ENCODE results near the gene TMTC1.

TMTC1 gene

DNA sequence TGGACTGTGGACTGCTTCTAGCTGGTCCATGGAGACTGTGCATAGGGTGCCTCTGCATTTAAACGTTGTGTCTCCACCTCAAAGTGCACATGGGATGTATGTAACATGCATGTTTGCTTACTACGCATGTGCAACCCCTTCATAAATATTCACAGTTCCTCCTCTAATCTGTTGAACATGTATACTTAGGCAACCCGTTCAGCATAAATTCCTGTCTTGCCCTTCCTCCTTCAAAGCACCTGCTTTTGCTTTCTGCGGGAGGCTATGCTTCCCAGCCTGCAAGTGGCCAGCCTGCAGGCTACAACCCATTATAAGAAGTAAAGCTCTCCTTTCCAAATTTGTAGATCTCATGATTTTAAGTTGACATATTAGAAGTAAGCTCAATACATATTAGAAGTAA is 253.3 kb downstream of the TMTC1 start:
- no peaks in the 10 kb centered on the region for H3K4me1 ChIP-seq (ENCODE audit: insufficient read depth, low read length, severe bottlenecking)
- no peaks in the 10 kb centered on the region for H3K36me3 ChIP-seq (ENCODE audit: insufficient read depth, low read length)
- H3F3A ChIP-seq (ENCODE audit: insufficient read depth, low read length), result no peaks in the 10 kb centered on the region
- no peak overlapping the region for H3K4me2 ChIP-seq (ENCODE audit: low read length)
- no peak overlapping the region for H2AFZ ChIP-seq (ENCODE audit: low read length)
- no peaks in the 10 kb centered on the region for H3K9me3 ChIP-seq (ENCODE audit: low read length)
- no peaks in the 10 kb centered on the region for H4K20me1 ChIP-seq (ENCODE audit: insufficient read depth, low read length)
- no peaks in the 10 kb centered on the region for H3K27me3 ChIP-seq (ENCODE audit: insufficient read depth, low read length)
- no peak overlapping the region for H3K27ac ChIP-seq (ENCODE audit: low read depth, low read length, poor library complexity, severe bottlenecking)
- no peaks in the 10 kb centered on the region for H3K9me2 ChIP-seq (ENCODE audit: low read depth, low read length)
- H3K4me3 ChIP-seq (ENCODE audit: low read depth, low read length, poor library complexity, severe bottlenecking), result no peak overlapping the region
- no peaks in the 10 kb centered on the region for H3K79me2 ChIP-seq (ENCODE audit: insufficient read depth, low read length)
- no peak overlapping the region for H3K9ac ChIP-seq (ENCODE audit: low read length)
- TF ChIP-seq EZH2 (IDR thresholded peaks at IDR 0.05; ENCODE audit: borderline replicate concordance, low read length), result no peak
- TF ChIP-seq, protein P1, sequence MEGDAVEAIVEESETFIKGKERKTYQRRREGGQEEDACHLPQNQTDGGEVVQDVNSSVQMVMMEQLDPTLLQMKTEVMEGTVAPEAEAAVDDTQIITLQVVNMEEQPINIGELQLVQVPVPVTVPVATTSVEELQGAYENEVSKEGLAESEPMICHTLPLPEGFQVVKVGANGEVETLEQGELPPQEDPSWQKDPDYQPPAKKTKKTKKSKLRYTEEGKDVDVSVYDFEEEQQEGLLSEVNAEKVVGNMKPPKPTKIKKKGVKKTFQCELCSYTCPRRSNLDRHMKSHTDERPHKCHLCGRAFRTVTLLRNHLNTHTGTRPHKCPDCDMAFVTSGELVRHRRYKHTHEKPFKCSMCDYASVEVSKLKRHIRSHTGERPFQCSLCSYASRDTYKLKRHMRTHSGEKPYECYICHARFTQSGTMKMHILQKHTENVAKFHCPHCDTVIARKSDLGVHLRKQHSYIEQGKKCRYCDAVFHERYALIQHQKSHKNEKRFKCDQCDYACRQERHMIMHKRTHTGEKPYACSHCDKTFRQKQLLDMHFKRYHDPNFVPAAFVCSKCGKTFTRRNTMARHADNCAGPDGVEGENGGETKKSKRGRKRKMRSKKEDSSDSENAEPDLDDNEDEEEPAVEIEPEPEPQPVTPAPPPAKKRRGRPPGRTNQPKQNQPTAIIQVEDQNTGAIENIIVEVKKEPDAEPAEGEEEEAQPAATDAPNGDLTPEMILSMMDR (IDR thresholded peaks at IDR 0.05; ENCODE audit: low read length), result no peak

DNA sequence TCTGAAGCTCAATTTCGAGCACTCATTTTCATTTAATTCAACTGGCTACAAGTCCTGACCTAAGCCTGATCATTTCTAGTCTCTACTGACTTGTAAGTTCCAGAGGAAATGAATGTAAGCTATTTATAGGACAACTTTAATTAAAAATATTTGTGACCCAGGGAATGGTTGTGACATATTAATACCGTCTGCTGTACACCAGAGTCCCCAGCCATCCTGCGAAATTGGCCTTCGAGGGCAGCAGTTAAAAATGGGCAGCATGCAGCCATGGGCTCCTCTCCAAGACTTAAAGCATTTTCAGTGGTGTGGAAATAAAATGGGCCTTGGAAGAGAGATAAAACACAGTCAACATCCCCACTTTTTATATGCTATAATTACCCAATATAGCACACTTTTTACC is 255.6 kb downstream of the TMTC1 start:
- no peaks in the 10 kb centered on the region for H3K27me3 ChIP-seq (ENCODE audit: insufficient read depth, low read length)
- no peak overlapping the region for H3K4me3 ChIP-seq (ENCODE audit: low read depth, low read length, poor library complexity, severe bottlenecking)
- no peak overlapping the region for H3K9ac ChIP-seq (ENCODE audit: low read length)
- H3K79me2 ChIP-seq (ENCODE audit: insufficient read depth, low read length), result no peaks in the 10 kb centered on the region
- no peak overlapping the region for H2AFZ ChIP-seq (ENCODE audit: low read length)
- TF ChIP-seq, protein P1 (IDR thresholded peaks at IDR 0.05; ENCODE audit: low read length), result no peak
- no peak for TF ChIP-seq EZH2 (IDR thresholded peaks at IDR 0.05; ENCODE audit: borderline replicate concordance, low read length)
- no peak overlapping the region for H3K4me2 ChIP-seq (ENCODE audit: low read length)
- H3K4me1 ChIP-seq (ENCODE audit: insufficient read depth, low read length, severe bottlenecking), result no peaks in the 10 kb centered on the region
- no peaks in the 10 kb centered on the region for H3K9me3 ChIP-seq (ENCODE audit: low read length)
- H3K27ac ChIP-seq (ENCODE audit: low read depth, low read length, poor library complexity, severe bottlenecking), result no peak overlapping the region
- H3K36me3 ChIP-seq (ENCODE audit: insufficient read depth, low read length), result no peaks in the 10 kb centered on the region
- H3K9me2 ChIP-seq (ENCODE audit: low read depth, low read length), result no peaks in the 10 kb centered on the region
- no peaks in the 10 kb centered on the region for H3F3A ChIP-seq (ENCODE audit: insufficient read depth, low read length)
- H4K20me1 ChIP-seq (ENCODE audit: insufficient read depth, low read length), result no peaks in the 10 kb centered on the region

DNA sequence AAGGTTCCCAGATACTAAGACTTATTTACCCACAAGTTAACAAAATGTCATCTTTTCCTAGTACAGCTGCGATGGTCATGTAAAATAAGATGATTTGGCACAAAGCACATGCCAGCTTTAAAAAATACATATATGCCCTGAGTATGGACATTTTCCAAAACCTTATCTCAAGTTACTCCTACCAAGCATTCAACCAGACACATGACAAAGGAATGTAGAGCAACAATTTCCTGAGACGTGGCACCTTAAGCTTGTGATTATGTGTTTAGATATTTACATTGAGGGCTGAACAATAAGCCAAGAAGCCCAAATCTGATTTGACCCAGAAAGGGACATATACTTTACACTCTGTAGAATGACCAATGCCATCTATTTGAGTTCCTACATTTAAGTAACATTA is 261.8 kb downstream of the TMTC1 start:
- no peak overlapping the region for H3K4me3 ChIP-seq (ENCODE audit: low read depth, low read length, poor library complexity, severe bottlenecking)
- no peak overlapping the region for H2AFZ ChIP-seq (ENCODE audit: low read length)
- no peaks in the 10 kb centered on the region for H3K9me2 ChIP-seq (ENCODE audit: low read depth, low read length)
- H3K27me3 ChIP-seq (ENCODE audit: insufficient read depth, low read length), result no peaks in the 10 kb centered on the region
- H3K4me1 ChIP-seq (ENCODE audit: insufficient read depth, low read length, severe bottlenecking), result no peaks in the 10 kb centered on the region
- H3K9ac ChIP-seq (ENCODE audit: low read length), result no peak overlapping the region
- no peaks in the 10 kb centered on the region for H4K20me1 ChIP-seq (ENCODE audit: insufficient read depth, low read length)
- H3K36me3 ChIP-seq (ENCODE audit: insufficient read depth, low read length), result no peaks in the 10 kb centered on the region
- no peak for TF ChIP-seq EZH2 (IDR thresholded peaks at IDR 0.05; ENCODE audit: borderline replicate concordance, low read length)
- TF ChIP-seq, protein P1 (IDR thresholded peaks at IDR 0.05; ENCODE audit: low read length), result no peak
- no peak overlapping the region for H3K4me2 ChIP-seq (ENCODE audit: low read length)
- no peaks in the 10 kb centered on the region for H3K9me3 ChIP-seq (ENCODE audit: low read length)
- H3K79me2 ChIP-seq (ENCODE audit: insufficient read depth, low read length), result no peaks in the 10 kb centered on the region
- no peak overlapping the region for H3K27ac ChIP-seq (ENCODE audit: low read depth, low read length, poor library complexity, severe bottlenecking)
- no peaks in the 10 kb centered on the region for H3F3A ChIP-seq (ENCODE audit: insufficient read depth, low read length)

Measured in OCI-LY1 (cell line).